GM12878 (cell line): ENCODE data around the gene GRM5. TPM values are rescaled to one million over a fixed set of nuclear protein-coding genes. Genes with fewer than 3 reads are reported as not detected.
"Not testable (repeated sequence)": the region's sequence is repeated elsewhere in the genome, so short reads cannot be mapped to it uniquely, and the experiment has no call there.

ENCODE experiments used
- ATAC-seq: fragments of 200-7000 bp; cut with Tn5 transposase; 3 replicates; pipeline ENCODE4 v1.9.1; 2020; ENCODE audit warnings: mild to moderate bottlenecking, moderate library complexity
- BruUV-seq: library from RNA; stranded (reverse); fragments of 400-500 nt; replicated peaks from 2 replicates; lab custom pipeline; 2021; lab: Mats Ljungman, UMichigan
- CTCF ChIA-PET: fragments of 300-600 bp; sonication (Branson Sonifier 250); formaldehyde crosslinking; extraction: SDS; loops from one replicate; lab custom pipeline; 2021; ENCODE audit warnings: inconsistent platforms; lab: Yijun Ruan, JAX
- POLR2A ChIA-PET: fragments of 350-600 bp; formaldehyde crosslinking; extraction: SDS; loops from one replicate; lab custom pipeline; 2021; ENCODE audit warnings: inconsistent platforms; lab: Charles Lee
- RAD21 ChIA-PET: fragments of 300-600 bp; sonication (Branson Sonifier 250); formaldehyde crosslinking; loops from one replicate; lab custom pipeline; 2023; ENCODE audit warnings: antibody characterized with exemption; ENCODE audit not compliant: unreplicated experiment; lab: Charles Lee
- SMC1A ChIA-PET: fragments of 300-600 bp; sonication (Branson Sonifier 250); formaldehyde crosslinking; loops from one replicate; lab custom pipeline; 2023; ENCODE audit not compliant: unreplicated experiment, uncharacterized antibody; lab: Charles Lee
- DNase-seq: peaks from one replicate; pipeline ENCODE4 v3.0.0-alpha.2; 2011; ENCODE audit warnings: low read depth, low spot score
- FAIRE-seq: peaks from 3 replicates; lab custom pipeline; 2011; peaks lifted over from hg19 to GRCh38; lab: Jason Lieb, UNC
- H2AFZ ChIP-seq: 2 replicates; pipeline ENCODE4 v1.6.0; 2011; ENCODE audit warnings: low read depth, low read length, control low read depth; ENCODE audit not compliant: control insufficient read depth
- H3K27ac ChIP-seq: 2 replicates; pipeline ENCODE4 v1.5.1; 2011; ENCODE audit warnings: control low read depth; ENCODE audit not compliant: control insufficient read depth, insufficient read depth
- H3K27me3 ChIP-seq, 2 experiments: replicated peaks in 1 of 2; 2 replicates each; pipeline versions ENCODE4 v1.6.0 to v1.6.1; 2011; ENCODE audit warnings: low read length in 1 of 2; ENCODE audit not compliant: control insufficient read depth in 2 of 2, insufficient read depth in 2 of 2
- H3K36me3 ChIP-seq, 2 experiments: 2 replicates each; pipeline ENCODE4 v1.5.1; 2011; ENCODE audit warnings: low read length in 1 of 2; ENCODE audit not compliant: control insufficient read depth in 2 of 2, insufficient read depth in 2 of 2
- H3K4me1 ChIP-seq: 2 replicates; pipeline ENCODE4 v1.6.1; 2011; ENCODE audit warnings: mild to moderate bottlenecking, low read length, moderate library complexity, mixed read lengths; ENCODE audit not compliant: control insufficient read depth, insufficient read depth
- H3K4me2 ChIP-seq: 2 replicates; pipeline ENCODE4 v1.6.0; 2011; ENCODE audit warnings: control low read depth; ENCODE audit not compliant: control insufficient read depth, insufficient read depth
- H3K4me3 ChIP-seq: fragments of 200-600 bp; sonication (generic); 2 replicates; pipeline ENCODE4 v1.5.1; 2016
- H3K79me2 ChIP-seq: 2 replicates; pipeline ENCODE4 v1.6.0; 2011; ENCODE audit warnings: low read length; ENCODE audit not compliant: control insufficient read depth, insufficient read depth
- H3K9ac ChIP-seq: 2 replicates; pipeline ENCODE4 v1.8.0; 2011; ENCODE audit warnings: low read length, control low read depth, mixed read lengths; ENCODE audit not compliant: control insufficient read depth, insufficient read depth
- H3K9me3 ChIP-seq: replicated peaks from 3 replicates; pipeline ENCODE4 v1.5.1; 2011; ENCODE audit warnings: mild to moderate bottlenecking, low read length; ENCODE audit not compliant: control insufficient read depth, insufficient read depth
- H4K20me1 ChIP-seq: 2 replicates; pipeline ENCODE4 v1.6.0; 2011; ENCODE audit not compliant: control insufficient read depth, insufficient read depth
- ASH2L ChIP-seq: fragments of 300-600, 200-600 bp; sonication (generic); IDR thresholded peaks from 2 replicates; pipeline ENCODE4 v1.6.1; 2017; ENCODE audit warnings: low read depth, mild to moderate bottlenecking, borderline replicate concordance
- ATF3 ChIP-seq: IDR thresholded peaks from 2 replicates; pipeline ENCODE4 v1.6.1; 2011; ENCODE audit warnings: low read depth, mild to moderate bottlenecking, low read length, moderate library complexity, borderline replicate concordance; ENCODE audit errors: extremely low read depth
- CREB1 ChIP-seq: IDR thresholded peaks from 2 replicates; pipeline ENCODE4 v1.6.1; 2012; ENCODE audit warnings: low read depth, mild to moderate bottlenecking, inconsistent platforms
- GABPA ChIP-seq: IDR thresholded peaks from 2 replicates; pipeline ENCODE4 v1.6.1; 2014; ENCODE audit warnings: antibody characterized with exemption, low read depth, mild to moderate bottlenecking, inconsistent platforms
- NFYB ChIP-seq: IDR thresholded peaks from 2 replicates; pipeline ENCODE4 v1.6.1; 2011; ENCODE audit warnings: low read depth, mild to moderate bottlenecking, low read length, improper control_type of control experiment, moderate library complexity; ENCODE audit not compliant: insufficient read depth
- PAX5 ChIP-seq: IDR thresholded peaks from 2 replicates; pipeline ENCODE4 v1.6.1; 2011; ENCODE audit warnings: low read depth, low read length, borderline replicate concordance
- PAX8 ChIP-seq: fragments of 450-650 bp; IDR thresholded peaks from 2 replicates; pipeline ENCODE4 v1.6.1; 2017; ENCODE audit warnings: mild to moderate bottlenecking, moderate library complexity
- PBX3 ChIP-seq: IDR thresholded peaks from 2 replicates; pipeline ENCODE4 v1.6.1; 2011; ENCODE audit warnings: mild to moderate bottlenecking, low read depth, low read length, moderate library complexity; ENCODE audit not compliant: insufficient replicate concordance
- RAD21 ChIP-seq: IDR thresholded peaks from 2 replicates; pipeline ENCODE4 v1.6.1; 2011; ENCODE audit warnings: mild to moderate bottlenecking, low read depth, low read length, moderate library complexity; ENCODE audit not compliant: insufficient read depth
- RAD51 ChIP-seq: fragments of 450-650 bp; IDR thresholded peaks from 2 replicates; pipeline ENCODE4 v1.6.1; 2016; ENCODE audit warnings: moderate library complexity, mild to moderate bottlenecking, inconsistent platforms
- SP1 ChIP-seq: IDR thresholded peaks from one replicate; pipeline ENCODE4 v1.6.1; 2011; ENCODE audit warnings: low read depth, low read length
- TAF1 ChIP-seq: IDR thresholded peaks from 2 replicates; pipeline ENCODE4 v1.6.1; 2011; ENCODE audit warnings: mild to moderate bottlenecking, low read depth, low read length, borderline replicate concordance
- ZBTB11 ChIP-seq: fragments of 450-650 bp; formaldehyde crosslinking; IDR thresholded peaks from 2 replicates; pipeline ENCODE4 v1.5.0; 2022; ENCODE audit warnings: mild to moderate bottlenecking, missing genetic modification characterization
- WGBS: methylation state at CpG from one replicate; pipeline ENCODE4 v1.1.6; 2016; ENCODE audit warnings: low lambda C conversion rate; ENCODE audit not compliant: insufficient replicate concordance, insufficient coverage; ENCODE audit errors: missing lambda C conversion rate; 5-methylcytosine and 5-hydroxymethylcytosine counted together
- in situ Hi-C: fragments of 300-500 bp; cut with MboI; formaldehyde crosslinking; loops from 9 replicates; pipeline ENCODE4 v1.14.3; 2018; ENCODE audit warnings: mixed read lengths
- intact Hi-C: fragments of 100-400 bp; cut with micrococcal nuclease; formaldehyde crosslinking; loops from one replicate; pipeline ENCODE4 v1.14.2; 2022; ENCODE audit not compliant: unreplicated experiment
- polyA plus RNA-seq, 11 experiments: library from polyadenylated mRNA; depleted of rRNA in 4 of 11; unstranded in 6 of 11; stranded (reverse) in 5 of 11; fragments of >200 nt; fragmentation: Nextera tagmentation in 4 of 11; fragmentation: Illumina TruSeq in 1 of 11; extraction: Ambion mirVana in 4 of 11; extraction: Trizol in 1 of 11; gene quantifications; 1 replicate in 1 of 11; 2 replicates in 10 of 11; pipeline versions ENCODE4 v1.2.1 to v1.2.3, GENCODE V29; 2011 to 2016; ENCODE audit warnings: inconsistent platforms in 2 of 11, missing spikeins in 2 of 11, low read depth in 1 of 11
- total RNA-seq, 4 experiments: library from RNA; depleted of rRNA in 3 of 4; stranded (reverse); fragments of >200 nt in 3 of 4; fragmentation: Illumina TruSeq in 1 of 4; extraction: Trizol in 1 of 4; gene quantifications; 2 replicates each; pipeline versions ENCODE4 v1.2.1 to v1.2.3, GENCODE V29; 2013 to 2021

GRM5 gene
- total and polyA plus RNA-seq, 10 of the 15 experiments (the other 5 are each of a cell fraction or from before 2014, with no cell fraction given) = not detected

- ChIA-PET RAD21 (no interaction called here), POLR2A (no interaction called here), SMC1A (no interaction called here)
- FAIRE-seq (no peak), ATAC-seq (no peak)
- no peak overlapping the region for H3K27ac ChIP-seq
- intact Hi-C loops = no loop called here
- no peak for TF ChIP-seq ZBTB11
- TF ChIP-seq RAD51 = no peak
- no peak for TF ChIP-seq PBX3
- no peak for TF ChIP-seq ASH2L
- TF ChIP-seq TAF1 = no peak
- no peak for TF ChIP-seq SP1
- TF ChIP-seq CREB1 = no peak
- no peak for TF ChIP-seq NFYB
- TF ChIP-seq ATF3 = no peak
- no peak for TF ChIP-seq RAD21
- TF ChIP-seq PAX8 = no peak
- no peak for TF ChIP-seq PAX5
- TF ChIP-seq GABPA = no peak
- TF ChIP-seq, all 136 proteins: peak for 0
- no peak for DNase-seq
- Histone ChIP-seq H4K20me1 (no peaks in the 10 kb centered on the region), H3K9ac (no peak overlapping the region), H3K27me3 (no peaks in the 10 kb centered on the region), H2AFZ (no peak overlapping the region), H3K4me1 (no peaks in the 10 kb centered on the region), H3K79me2 (no peaks in the 10 kb centered on the region), H3K4me3 (no peak overlapping the region), H3K36me3 (no peaks in the 10 kb centered on the region), H3K9me3 (no peaks in the 10 kb centered on the region), H3K4me2 (no peak overlapping the region)
- no TSS peak for BruUV-seq
- in situ Hi-C loops = no loop called here
- CTCF ChIA-PET = no interaction called here
Measured at GRCh38 chr11:88861618-88862017, 204.2 kb downstream of the GRM5 start.

GRCh38 chr11:88860431-88860830 is 205.4 kb downstream of the GRM5 start:
- RAD21 ChIA-PET, H3K9ac ChIP-seq, FAIRE-seq: not testable (repeated sequence)

More at GRCh38 chr11:88860431-88860830, 205.4 kb downstream of the GRM5 start:
- CTCF ChIA-PET, H3K4me3 ChIP-seq, BruUV-seq, H3K9me3 ChIP-seq, ATAC-seq, intact Hi-C loops, H4K20me1 ChIP-seq, H3K79me2 ChIP-seq, DNase-seq, POLR2A ChIA-PET, H3K27me3 ChIP-seq, H3K36me3 ChIP-seq, H3K27ac ChIP-seq, H3K4me1 ChIP-seq, in situ Hi-C loops, SMC1A ChIA-PET, H2AFZ ChIP-seq, H3K4me2 ChIP-seq: not testable (repeated sequence)
- WGBS = 20% methylated on average over 4 of the region's 4 CpGs
